Retinal pigment epithelial cell (primary cell): ENCODE measurements around the gene ITGA2.

ENCODE experiments used
- DNase-seq: peaks from one replicate; pipeline ENCODE4 v3.0.0-alpha.2; 2010; ENCODE audit warnings: low read depth
- H3K4me3 ChIP-seq: 2 replicates; pipeline ENCODE4 v1.5.1; 2011; ENCODE audit warnings: mild to moderate bottlenecking, low read length, control low read depth, moderate library complexity
- CTCF ChIP-seq: conservative IDR thresholded peaks from 2 replicates; pipeline ENCODE4 v1.5.1; 2011; ENCODE audit warnings: low read depth, low read length, control low read depth, inconsistent platforms

The ITGA2 gene

GRCh38 chr5:53130266-53130665, 141.1 kb downstream of the ITGA2 start:
- DNase-seq = no peak
- H3K4me3 ChIP-seq = no peak overlapping the region
- TF ChIP-seq CTCF = no peak

GRCh38 chr5:53133020-53133419, 143.9 kb downstream of the ITGA2 start:
- no peak for TF ChIP-seq CTCF
- H3K4me3 ChIP-seq = no peak overlapping the region
- no peak for DNase-seq
